Trophoblast cell (in vitro differentiated cells and primary cell): ENCODE data around the gene FDPS.

Experiments used
- DNase-seq, 2 donors: peaks; one replicate each; pipeline ENCODE4 v3.0.0-alpha.2; 2016
- H2AFZ ChIP-seq: 2 replicates; pipeline ENCODE4 v1.6.1; 2013; ENCODE audit warnings: low read length, moderate library complexity, mild to moderate bottlenecking; ENCODE audit not compliant: insufficient read depth, poor library complexity
- H2AK5ac ChIP-seq: 2 replicates; pipeline ENCODE4 v1.6.1; 2013; ENCODE audit warnings: mild to moderate bottlenecking, low read length
- H2BK120ac ChIP-seq: 2 replicates; pipeline ENCODE4 v1.6.1; 2013; ENCODE audit warnings: low read length, mild to moderate bottlenecking, moderate library complexity; ENCODE audit not compliant: insufficient read depth, poor library complexity
- H2BK12ac ChIP-seq: 2 replicates; pipeline ENCODE4 v1.6.1; 2013; ENCODE audit warnings: mild to moderate bottlenecking, low read length, moderate library complexity
- H2BK5ac ChIP-seq: 2 replicates; pipeline ENCODE4 v1.6.1; 2013; ENCODE audit warnings: low read length, low read depth, moderate library complexity, mild to moderate bottlenecking; ENCODE audit not compliant: poor library complexity
- H3K14ac ChIP-seq: 2 replicates; pipeline ENCODE4 v1.6.1; 2013; ENCODE audit warnings: mild to moderate bottlenecking, low read length
- H3K18ac ChIP-seq: 2 replicates; pipeline ENCODE4 v1.6.1; 2013; ENCODE audit warnings: mild to moderate bottlenecking, low read length
- H3K23ac ChIP-seq: 2 replicates; pipeline ENCODE4 v1.6.1; 2013; ENCODE audit warnings: low read length
- H3K27ac ChIP-seq: 2 replicates; pipeline ENCODE4 v1.5.1; 2013; ENCODE audit warnings: low read depth, mild to moderate bottlenecking, inconsistent platforms, low read length, moderate library complexity
- H3K27me3 ChIP-seq: 2 replicates; pipeline ENCODE4 v1.6.1; 2013; ENCODE audit warnings: inconsistent platforms, mild to moderate bottlenecking, low read length, moderate library complexity; ENCODE audit not compliant: insufficient read depth
- H3K36me3 ChIP-seq, 2 experiments: 1 replicate in 1 of 2; 2 replicates in 1 of 2; pipeline ENCODE4 v1.6.1; 2013; ENCODE audit warnings: low read length in 2 of 2, mild to moderate bottlenecking in 2 of 2, moderate library complexity in 1 of 2; ENCODE audit not compliant: insufficient read depth in 2 of 2, control insufficient read depth in 1 of 2
- H3K4ac ChIP-seq: 2 replicates; pipeline ENCODE4 v1.6.1; 2013; ENCODE audit warnings: low read depth, mild to moderate bottlenecking, low read length, moderate library complexity
- H3K4me1 ChIP-seq, 2 experiments: 1 replicate in 1 of 2; 2 replicates in 1 of 2; pipeline ENCODE4 v1.6.1; 2013; ENCODE audit warnings: low read length in 2 of 2, mild to moderate bottlenecking in 2 of 2, moderate library complexity in 1 of 2; ENCODE audit not compliant: insufficient read depth in 2 of 2, control insufficient read depth in 1 of 2
- H3K4me2 ChIP-seq: 2 replicates; pipeline ENCODE4 v1.6.1; 2013; ENCODE audit warnings: inconsistent platforms, mild to moderate bottlenecking, low read length, moderate library complexity
- H3K4me3 ChIP-seq: 2 replicates; pipeline ENCODE4 v1.5.1; 2013; ENCODE audit warnings: mild to moderate bottlenecking, low read depth, low read length, inconsistent platforms
- H3K79me1 ChIP-seq: one replicate; pipeline ENCODE4 v1.6.1; 2013; ENCODE audit warnings: low read length
- H3K79me2 ChIP-seq: 2 replicates; pipeline ENCODE4 v1.6.1; 2013; ENCODE audit warnings: low read length, mild to moderate bottlenecking; ENCODE audit not compliant: control insufficient read depth, insufficient read depth, poor library complexity
- H3K9ac ChIP-seq: 2 replicates; pipeline ENCODE4 v1.6.1; 2013; ENCODE audit warnings: mild to moderate bottlenecking, low read length
- H3K9me3 ChIP-seq: 2 replicates; pipeline ENCODE4 v1.6.1; 2013; ENCODE audit warnings: low read depth, mild to moderate bottlenecking, control low read depth, inconsistent platforms, low read length; ENCODE audit not compliant: insufficient read depth
- H4K12ac ChIP-seq: 2 replicates; pipeline ENCODE4 v1.6.1; 2013; ENCODE audit warnings: low read depth, mild to moderate bottlenecking, low read length, moderate library complexity
- H4K8ac ChIP-seq: 2 replicates; pipeline ENCODE4 v1.6.1; 2013; ENCODE audit warnings: low read depth, mild to moderate bottlenecking, low read length, moderate library complexity
- H4K91ac ChIP-seq: one replicate; pipeline ENCODE4 v1.6.1; 2013; ENCODE audit warnings: low read depth, mild to moderate bottlenecking, low read length, moderate library complexity
- WGBS: extraction: QIAGEN DNeasy Blood & Tissue Kit; methylation state at CpG from one replicate; pipeline ENCODE4 v1.1.7; 2013; ENCODE audit warnings: missing lambda C conversion rate; ENCODE audit not compliant: insufficient read length, insufficient coverage; ENCODE audit errors: extremely low coverage; 5-methylcytosine and 5-hydroxymethylcytosine counted together

FDPS gene

GRCh38 chr1:155263067-155263466, 45.6 kb upstream of the FDPS start:
- no peak overlapping the region for H3K4me2 ChIP-seq
- peak overlapping the region; percentile 49 for H4K8ac ChIP-seq
- H3K4ac ChIP-seq: no peak overlapping the region
- no peak overlapping the region for H2AK5ac ChIP-seq
- no peak overlapping the region for H3K18ac ChIP-seq
- H3K23ac ChIP-seq: no peak overlapping the region
- no CpG with 5 or more reads among the region's 11 CpGs for WGBS
- no peak overlapping the region for H2BK12ac ChIP-seq
- no peaks in the 10 kb centered on the region for H3K9me3 ChIP-seq
- H3K27ac ChIP-seq: no peak overlapping the region
- no peak for DNase-seq
- no peaks in the 10 kb centered on the region for H3K27me3 ChIP-seq
- no peak overlapping the region for H3K9ac ChIP-seq
- H2BK5ac ChIP-seq: no peak overlapping the region
- H4K12ac ChIP-seq: no peak overlapping the region
- H3K36me3 ChIP-seq: peaks cover 40 to 52% of the 10 kb centered on the region in 2 experiments
- no peak overlapping the region for H3K4me3 ChIP-seq
- H3K4me1 ChIP-seq: peaks cover 5 to 9% of the 10 kb centered on the region in 2 experiments
- H3K14ac ChIP-seq: no peak overlapping the region
- no peak overlapping the region for H2AFZ ChIP-seq
- H2BK120ac ChIP-seq: no peak overlapping the region
- no peak overlapping the region for H4K91ac ChIP-seq
- H3K79me1 ChIP-seq: peaks cover 5% of the 10 kb centered on the region
- peaks cover 7% of the 10 kb centered on the region for H3K79me2 ChIP-seq

GRCh38 chr1:155266553-155266952, 42.1 kb upstream of the FDPS start:
- Histone ChIP-seq H4K91ac (no peak overlapping the region), H3K23ac (no peak overlapping the region), H2AK5ac (no peak overlapping the region), H3K9me3 (no peaks in the 10 kb centered on the region), H3K79me2 (peaks cover 5% of the 10 kb centered on the region), H3K27me3 (no peaks in the 10 kb centered on the region), H3K9ac (no peak overlapping the region), H3K4me2 (no peak overlapping the region), H3K36me3 (peaks cover 51 to 71% of the 10 kb centered on the region in 2 experiments), H3K14ac (no peak overlapping the region), H3K27ac (no peak overlapping the region), H2AFZ (no peak overlapping the region), H3K18ac (no peak overlapping the region), H3K4ac (no peak overlapping the region), H4K12ac (no peak overlapping the region), H2BK12ac (no peak overlapping the region), H3K4me3 (no peak overlapping the region), H2BK120ac (no peak overlapping the region), H4K8ac (no peak overlapping the region), H2BK5ac (no peak overlapping the region), H3K4me1 (peaks cover 1 to 2% of the 10 kb centered on the region in 2 experiments), H3K79me1 (peaks cover 5% of the 10 kb centered on the region)
- no peak for DNase-seq
- no CpG with 5 or more reads among the region's 6 CpGs for WGBS

DNA sequence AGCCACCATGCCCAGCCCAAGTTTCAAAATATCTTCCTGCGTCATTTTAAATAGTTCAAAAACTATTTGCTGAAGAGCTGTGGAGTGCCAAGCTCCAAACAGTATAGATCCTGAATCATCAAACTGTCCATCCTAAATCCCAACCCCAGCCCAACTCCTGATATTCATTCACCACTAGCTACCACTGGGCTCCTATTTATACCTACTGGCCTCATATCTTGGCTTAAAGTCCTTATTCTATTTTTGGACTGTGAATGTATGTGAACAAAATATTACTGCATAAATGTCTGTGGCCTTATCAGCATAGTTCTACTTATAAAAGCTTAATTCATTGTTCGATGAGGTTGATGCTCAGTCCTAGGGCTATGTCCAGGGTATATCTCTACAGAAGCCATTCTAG, 41.3 kb upstream of the FDPS start:
- Histone ChIP-seq H3K4ac (no peak overlapping the region), H2AK5ac (no peak overlapping the region), H3K79me1 (no peaks in the 10 kb centered on the region), H3K79me2 (no peaks in the 10 kb centered on the region), H2BK5ac (no peak overlapping the region), H3K9ac (no peak overlapping the region), H3K9me3 (no peaks in the 10 kb centered on the region), H3K18ac (no peak overlapping the region), H2BK120ac (no peak overlapping the region), H3K27ac (no peak overlapping the region), H3K36me3 (peaks cover 51 to 71% of the 10 kb centered on the region in 2 experiments), H2BK12ac (no peak overlapping the region), H3K4me2 (no peak overlapping the region), H4K12ac (no peak overlapping the region), H4K91ac (no peak overlapping the region), H2AFZ (no peak overlapping the region), H3K27me3 (no peaks in the 10 kb centered on the region), H3K4me1 (peaks cover 0 to under 1% of the 10 kb centered on the region in 2 experiments), H3K4me3 (no peak overlapping the region), H3K14ac (no peak overlapping the region), H3K23ac (no peak overlapping the region), H4K8ac (no peak overlapping the region)
- no peak for DNase-seq
- no CpG with 5 or more reads among the region's 2 CpGs for WGBS

DNA sequence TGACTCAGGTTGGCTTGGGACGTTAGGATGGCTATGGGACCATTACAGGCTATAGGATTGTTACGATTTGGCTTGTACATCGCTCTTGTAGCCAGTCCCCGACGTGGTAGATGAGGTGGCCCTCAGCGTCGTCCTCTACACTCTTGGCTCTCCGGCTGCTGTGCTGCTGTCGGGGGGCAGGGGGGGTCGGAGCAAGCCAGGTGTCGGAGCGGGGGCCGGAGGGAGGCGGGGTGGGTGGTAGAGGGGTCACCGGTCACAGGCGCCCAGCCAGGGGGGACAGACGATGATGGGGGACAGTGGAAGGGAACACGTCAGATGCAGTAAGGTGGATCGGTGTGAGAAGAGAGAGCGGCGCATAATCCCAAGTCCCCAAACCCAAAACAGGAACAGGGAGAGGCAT, 40.0 kb upstream of the FDPS start:
- Histone ChIP-seq H2BK5ac (no peak overlapping the region), H3K4me2 (no peak overlapping the region), H3K27ac (no peak overlapping the region), H3K23ac (no peak overlapping the region), H3K4me3 (no peak overlapping the region), H2BK120ac (no peak overlapping the region), H2AK5ac (no peak overlapping the region), H3K9ac (no peak overlapping the region), H3K79me2 (peaks cover 7% of the 10 kb centered on the region), H4K8ac (no peak overlapping the region), H4K12ac (no peak overlapping the region), H3K18ac (no peak overlapping the region), H3K27me3 (no peaks in the 10 kb centered on the region), H3K9me3 (no peaks in the 10 kb centered on the region), H3K4ac (no peak overlapping the region), H3K79me1 (peaks cover 7% of the 10 kb centered on the region), H2AFZ (no peak overlapping the region), H2BK12ac (no peak overlapping the region), H4K91ac (no peak overlapping the region), H3K36me3 (peaks cover 45 to 63% of the 10 kb centered on the region in 2 experiments), H3K4me1 (peaks cover 1 to 3% of the 10 kb centered on the region in 2 experiments), H3K14ac (no peak overlapping the region)
- WGBS: no CpG with 5 or more reads among the region's 21 CpGs
- no peak for DNase-seq
